GM18517 (cell line): ENCODE results near the gene TMEM272.

Source experiments
- ATAC-seq: cut with Tn5 transposase; IDR thresholded peaks from one replicate; pipeline ENCODE4 v1.9.1; 2021; ENCODE audit warnings: mild to moderate bottlenecking, moderate library complexity; ENCODE audit not compliant: unreplicated experiment

TMEM272 gene

GRCh38 chr13:51856027-51856736, 11.2 kb upstream of the TMEM272 start:
- ATAC-seq: no peak

DNA sequence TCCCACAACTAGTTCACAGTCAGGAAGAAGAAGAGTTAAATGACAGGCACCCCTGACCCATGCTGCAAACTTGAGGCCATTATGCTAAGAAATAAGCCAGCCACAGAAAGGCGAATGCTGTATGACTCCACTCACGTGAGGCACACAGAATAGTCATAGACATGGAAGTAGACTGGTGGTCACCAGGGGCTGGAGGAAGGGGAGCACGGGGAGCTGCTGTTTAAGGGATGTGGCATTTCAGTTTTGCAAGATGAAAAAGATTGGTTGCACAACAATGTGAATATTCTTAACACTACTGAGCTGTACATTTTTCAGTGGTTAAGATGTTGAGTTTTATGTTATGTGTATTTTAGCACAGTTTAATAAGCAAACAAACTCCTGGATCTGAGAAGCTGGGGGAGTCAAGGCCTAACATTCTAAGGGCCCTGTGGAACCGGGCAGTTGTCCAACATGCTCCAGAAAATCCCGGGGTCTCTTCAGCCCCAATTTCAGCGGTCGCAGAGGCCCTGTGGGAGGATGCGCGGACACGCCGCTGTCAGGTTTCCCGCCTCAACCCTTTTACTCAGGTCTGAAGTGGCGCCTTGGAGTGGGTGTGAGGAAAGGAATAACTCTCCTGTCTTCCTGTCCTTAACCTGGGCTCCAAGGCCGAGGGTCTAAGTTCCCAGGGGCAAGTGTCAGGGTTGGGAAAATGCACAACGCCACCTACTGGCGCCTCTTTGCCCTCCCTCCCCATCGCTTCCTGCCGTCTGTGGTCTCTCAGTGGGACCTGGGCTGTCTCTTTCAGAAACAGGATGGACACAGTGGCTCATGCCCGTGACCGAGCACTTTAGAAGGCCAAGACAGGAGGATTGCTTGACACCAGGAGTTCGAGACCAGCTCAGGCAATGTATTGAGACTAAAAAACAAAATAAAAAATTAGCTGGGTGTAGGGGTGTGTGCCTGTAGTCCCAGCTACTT, 4.4 kb upstream of the TMEM272 start:
- no peak for ATAC-seq

DNA sequence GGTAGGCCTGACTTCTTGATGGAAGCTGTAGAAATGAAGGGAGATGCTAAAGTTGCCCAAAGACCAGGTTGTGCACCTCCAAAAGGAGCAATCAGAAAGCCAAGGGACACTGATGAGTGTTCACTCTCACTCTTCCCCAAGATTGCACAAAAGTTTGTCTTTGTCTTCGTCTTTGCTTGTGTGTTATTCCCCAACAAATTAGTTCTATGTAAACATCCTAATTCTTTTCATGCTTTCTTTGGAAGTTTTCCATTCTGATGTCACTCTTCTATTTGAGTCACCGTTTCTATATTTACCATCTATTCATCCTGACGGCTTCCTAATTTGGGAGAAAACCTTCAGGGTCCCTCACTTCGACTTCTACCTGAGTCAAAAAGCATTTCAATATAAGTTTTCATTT, 3.7 kb upstream of the TMEM272 start:
- no peak for ATAC-seq

- ATAC-seq: no peak
Measured at GRCh38 chr13:51846756-51847155, 1.8 kb upstream of the TMEM272 start.

DNA sequence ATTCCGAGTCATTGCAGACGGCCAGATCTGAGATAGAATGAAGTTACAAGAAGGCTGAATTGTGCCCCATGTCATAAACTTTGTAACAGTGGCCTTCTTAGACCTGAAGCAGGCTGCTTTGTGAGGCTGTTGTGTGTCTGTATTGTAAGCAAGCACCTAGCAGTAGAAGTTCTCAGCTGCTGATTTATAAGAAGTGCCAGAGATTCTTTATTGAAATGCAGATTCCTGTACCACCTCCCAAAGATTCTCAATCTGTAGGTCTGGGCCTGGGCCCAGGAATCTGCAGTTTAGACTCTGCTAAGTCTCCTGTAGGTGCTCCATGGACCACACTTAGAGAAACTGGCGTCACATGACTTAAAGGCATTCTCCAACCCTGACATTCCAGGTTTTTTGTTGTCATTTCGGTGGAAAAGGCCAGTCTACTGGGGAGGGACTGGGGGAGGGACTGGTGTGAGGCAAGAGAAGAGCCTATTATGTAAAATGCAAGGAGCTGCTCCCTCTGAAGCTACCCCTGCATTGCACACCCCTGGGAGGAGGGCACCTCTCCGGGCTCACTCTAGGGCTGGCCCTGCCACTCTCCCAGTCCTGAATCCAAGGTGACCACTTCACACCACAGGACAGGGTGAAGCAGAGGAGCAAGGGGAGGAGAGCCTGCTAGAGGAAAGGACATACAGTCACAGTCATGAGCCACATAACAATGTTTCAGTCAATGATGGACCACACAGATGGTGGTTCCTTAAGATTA, 769 bp upstream of the TMEM272 start:
- no peak for ATAC-seq

DNA sequence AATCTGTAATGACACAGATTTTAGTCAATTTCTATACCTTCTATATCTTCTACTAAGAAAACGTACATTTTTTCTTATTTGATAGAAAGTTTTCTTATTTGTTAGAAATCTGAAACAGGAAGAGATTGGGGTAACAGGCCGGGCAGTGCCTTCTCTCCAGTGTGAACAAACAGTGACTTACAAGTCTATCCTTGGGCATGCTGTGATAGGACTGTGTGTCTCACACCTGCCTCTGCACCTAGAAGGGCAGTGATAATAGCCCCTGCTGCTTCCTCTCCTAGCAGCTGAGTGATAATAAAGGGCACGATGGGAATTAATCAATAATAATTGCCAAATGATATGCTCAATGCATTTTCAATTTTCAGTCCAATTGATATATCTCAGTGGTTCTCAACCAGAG, 1.4 kb downstream of the TMEM272 start:
- ATAC-seq: no peak

GRCh38 chr13:51841732-51842131, 3.2 kb downstream of the TMEM272 start:
- no peak for ATAC-seq

DNA sequence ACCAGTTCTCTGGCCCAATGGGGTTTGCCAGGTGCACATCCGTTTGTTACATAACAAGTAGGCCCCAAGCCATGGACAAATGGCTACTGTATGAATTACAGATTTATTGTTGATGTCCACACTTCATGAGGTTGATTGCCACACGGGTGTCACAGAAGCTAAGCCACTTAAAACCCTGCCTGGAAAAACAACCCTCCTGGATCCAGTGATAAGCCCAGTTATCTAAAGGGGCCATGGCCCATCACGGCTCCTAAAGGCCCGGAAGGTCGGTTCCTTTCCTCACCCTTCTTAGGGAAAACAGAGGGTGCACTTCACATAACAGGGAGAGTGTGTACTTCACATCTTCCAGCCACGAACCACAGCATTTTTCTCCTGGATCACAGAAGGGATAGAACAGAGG, 4.1 kb downstream of the TMEM272 start:
- ATAC-seq: no peak

DNA sequence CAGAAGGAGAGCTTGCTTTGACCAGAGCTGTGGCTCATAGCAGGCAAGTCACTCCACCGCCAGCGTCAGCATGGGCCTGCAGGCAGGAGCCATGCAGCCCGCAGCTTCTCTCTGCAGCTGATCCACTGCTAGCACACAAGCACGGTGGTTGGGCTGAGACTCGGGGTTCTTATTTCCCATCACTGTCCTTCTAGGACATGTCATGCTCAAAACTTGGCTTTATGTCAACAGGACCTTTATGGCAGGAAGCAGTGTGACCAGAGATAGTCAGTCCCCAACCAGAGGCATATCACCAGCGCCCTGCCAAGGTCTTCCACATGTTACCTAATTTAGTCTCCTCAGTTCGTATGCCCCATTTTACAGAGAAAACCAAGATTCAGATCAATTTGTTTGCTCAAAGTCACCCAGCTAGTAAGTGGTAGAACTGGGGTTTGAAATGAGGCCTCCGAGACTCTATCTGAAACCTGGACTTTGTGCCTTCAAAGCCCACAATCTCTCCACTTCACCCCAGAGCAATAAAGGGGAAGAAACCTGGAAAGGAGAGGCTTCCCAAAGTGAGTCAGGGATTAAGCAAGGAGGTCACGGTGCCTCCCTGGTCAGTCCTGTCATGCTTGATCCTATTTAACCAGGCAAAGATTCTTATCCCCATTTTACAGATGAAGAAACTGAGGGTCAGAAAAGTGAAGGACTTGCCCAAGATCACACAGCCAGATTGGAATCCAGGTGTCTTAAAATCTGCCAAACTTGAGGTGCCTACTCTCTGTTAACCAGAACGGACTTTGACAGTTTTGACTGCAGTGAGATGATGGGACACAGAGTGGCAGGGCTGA, 5.1 kb downstream of the TMEM272 start:
- no peak for ATAC-seq

DNA sequence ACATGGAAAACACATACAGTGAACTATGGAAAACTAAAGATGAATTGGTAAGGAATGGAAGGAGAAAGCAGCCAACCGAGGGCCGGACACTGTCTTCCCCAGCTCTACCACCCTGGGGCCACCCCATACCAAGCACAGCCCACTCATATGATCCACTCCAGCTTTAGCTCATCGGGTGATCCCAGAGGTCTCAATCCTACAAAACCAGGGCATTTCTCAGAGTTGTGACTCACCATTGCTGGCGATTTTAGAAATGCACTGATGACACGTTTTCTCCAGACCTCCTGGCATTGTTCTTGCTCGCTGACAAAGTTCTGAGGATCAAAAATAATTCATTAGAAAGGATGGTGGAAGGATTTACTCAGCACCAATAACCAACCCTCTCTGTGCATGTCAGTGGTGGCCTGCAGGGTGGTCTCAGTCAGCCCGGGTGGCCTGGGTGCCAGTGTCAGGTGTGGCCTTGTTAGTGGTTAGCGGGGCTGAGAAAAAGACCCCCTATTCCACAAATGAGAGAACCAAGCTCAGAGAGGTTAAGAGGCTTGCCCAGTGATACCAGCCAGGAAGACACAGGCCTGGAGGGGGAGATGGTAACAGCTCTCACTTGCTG, 6.6 kb downstream of the TMEM272 start:
- no peak for ATAC-seq

GRCh38 chr13:51837016-51837415, 8.0 kb downstream of the TMEM272 start:
- ATAC-seq: no peak

DNA sequence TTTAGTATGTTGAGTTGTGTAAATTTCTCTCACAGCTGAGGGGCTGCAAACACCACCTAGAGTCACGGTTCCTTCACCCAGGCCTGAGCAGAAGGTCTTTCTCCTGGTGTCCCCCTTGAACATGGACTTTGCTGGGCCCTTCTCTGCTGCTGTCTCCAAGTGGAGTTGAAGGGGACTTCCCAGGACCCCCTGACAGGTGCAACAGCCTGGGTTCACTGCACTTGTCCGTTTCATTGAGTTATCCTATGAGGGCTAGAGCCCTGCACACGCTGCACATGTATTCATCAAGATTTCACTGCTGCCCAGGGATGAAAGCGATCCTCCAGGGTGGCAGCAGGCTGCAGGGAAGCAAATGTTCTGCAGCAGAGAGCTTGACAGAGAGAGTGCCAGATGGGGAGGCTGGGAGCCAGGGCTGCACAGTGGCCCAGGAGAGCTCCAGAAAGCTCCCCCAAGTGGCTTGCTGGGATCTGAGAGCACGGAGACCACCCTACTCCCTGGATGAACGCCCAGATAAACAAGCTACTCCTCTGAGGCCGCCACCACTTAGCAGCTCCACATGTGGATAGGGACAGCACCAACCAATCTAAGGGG, 10.3 kb downstream of the TMEM272 start:
- ATAC-seq: no peak

DNA sequence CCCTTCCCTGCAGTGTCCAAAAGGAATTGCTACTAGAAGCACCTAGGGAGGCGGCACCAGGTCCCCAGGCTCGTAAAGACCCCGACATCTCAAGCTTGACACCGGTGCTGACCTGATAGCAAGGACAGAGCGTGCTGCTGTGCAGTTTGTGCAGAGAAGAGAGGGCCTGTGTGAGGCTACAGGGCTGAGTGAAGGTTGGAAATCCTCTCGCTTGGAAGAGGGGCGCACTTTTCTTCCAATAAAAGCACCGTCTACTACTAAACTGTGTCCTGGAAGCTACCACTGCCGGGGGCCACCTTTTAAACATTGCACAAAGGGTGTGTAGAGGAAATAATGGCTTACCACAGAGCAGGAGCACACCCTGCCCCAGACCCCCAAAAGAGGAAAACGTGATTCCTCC, 11.0 kb downstream of the TMEM272 start:
- ATAC-seq: no peak

- peak; percentile 86 for ATAC-seq
Measured at GRCh38 chr13:51832471-51833152, 12.4 kb downstream of the TMEM272 start.

- ATAC-seq: no peak
Measured at GRCh38 chr13:51831519-51831918, 13.5 kb downstream of the TMEM272 start.

DNA sequence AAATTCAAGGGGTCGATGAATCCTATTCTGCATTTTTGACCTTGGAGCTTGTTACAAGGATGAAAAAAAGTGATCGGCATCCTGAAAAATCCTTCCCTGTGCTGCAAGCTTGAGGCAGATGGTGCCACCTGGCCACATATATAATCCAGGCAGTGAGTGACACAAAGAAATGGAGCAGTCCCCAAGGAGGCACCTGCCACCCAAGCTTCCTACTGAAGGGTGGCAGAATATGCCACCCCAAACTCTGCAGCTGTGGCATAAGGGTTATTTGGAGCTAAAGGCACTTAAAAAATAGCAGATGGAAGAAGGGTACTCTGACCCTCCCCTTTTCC, 15.4 kb downstream of the TMEM272 start:
- no peak for ATAC-seq

DNA sequence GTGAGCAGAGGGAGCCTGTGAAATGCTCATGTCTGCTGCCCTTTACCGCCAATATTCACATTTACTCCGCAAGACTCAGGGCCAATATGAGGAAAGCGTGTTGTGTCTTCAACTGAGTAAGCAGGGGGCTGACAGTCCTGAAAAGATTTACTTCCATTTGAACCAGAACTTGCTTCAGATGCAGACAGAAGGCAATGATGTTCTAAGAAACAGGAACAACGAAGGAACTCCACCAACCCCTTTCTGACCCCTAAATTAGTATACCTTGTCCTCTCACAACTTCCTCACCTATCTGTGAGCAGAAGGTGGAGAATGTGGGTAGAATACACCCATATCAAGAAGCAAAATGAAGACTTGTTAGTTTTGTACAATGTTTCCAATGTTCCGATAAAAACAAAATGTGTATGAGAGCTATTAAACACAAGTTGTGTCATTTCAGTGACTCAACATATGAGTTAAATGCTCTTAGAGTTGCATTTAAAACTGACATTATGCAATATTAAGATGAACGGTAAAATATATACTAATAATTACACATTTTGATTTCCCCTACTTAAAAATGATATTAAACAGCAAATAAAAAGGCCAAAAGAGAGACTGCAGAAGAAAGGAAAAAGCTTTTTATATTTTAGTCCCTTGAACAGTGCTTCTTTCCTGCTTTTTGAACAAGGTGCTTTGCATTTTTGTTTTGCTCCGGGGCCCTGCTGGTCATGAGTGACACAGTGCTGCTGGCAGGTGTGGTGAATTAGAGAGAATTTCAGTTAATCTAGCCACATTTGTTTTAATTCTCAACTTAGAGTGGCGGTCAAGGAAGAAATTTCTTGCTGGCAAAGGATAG, 16.0 kb downstream of the TMEM272 start:
- ATAC-seq: no peak

DNA sequence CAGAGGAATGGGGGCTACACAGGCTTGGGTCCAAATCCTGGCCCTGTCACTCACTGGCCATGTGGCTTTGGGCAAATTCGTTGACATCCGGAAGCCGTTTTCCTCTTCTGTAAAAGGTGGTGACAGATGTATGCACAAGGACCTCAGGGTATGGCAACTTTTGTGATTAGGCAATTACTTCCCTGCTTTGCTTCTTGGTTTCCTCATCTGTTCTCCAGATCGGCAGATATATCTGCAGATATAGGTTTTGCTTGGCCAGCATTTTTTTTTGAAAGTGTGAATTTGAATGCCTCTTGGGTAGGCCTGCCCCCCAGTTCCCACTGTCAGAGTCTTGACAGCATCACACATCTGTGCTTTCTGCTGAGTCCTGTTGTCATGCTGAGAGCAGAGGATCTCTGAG, 17.7 kb downstream of the TMEM272 start:
- no peak for ATAC-seq
